Esophagus squamous epithelium (tissue), 5 donors: ENCODE data around the gene CDH8. TPM values are rescaled to one million over a fixed set of nuclear protein-coding genes. Genes with fewer than 3 reads are reported as not detected.

ENCODE experiments used
- DNase-seq: peaks from one replicate; lab custom pipeline; 2025; lab: John Stamatoyannopoulos, UW
- H3K27ac ChIP-seq, 4 donors: fragments of 200-600 bp; sonication (generic); one replicate each; pipeline ENCODE4 v1.5.1; 2016 to 2019; ENCODE audit warnings: mild to moderate bottlenecking in 1 of 4
- H3K27me3 ChIP-seq, 4 donors: fragments of 200-600 bp; sonication (generic); 1 replicate in 3 of 4; 2 replicates in 1 of 4; pipeline versions ENCODE4 v1.5.1 to v1.6.0; 2017 to 2021; ENCODE audit warnings: antibody characterized with exemption in 1 of 4
- H3K36me3 ChIP-seq, 3 donors: fragments of 200-600 bp; sonication (generic); one replicate each; pipeline ENCODE4 v1.5.1; 2016 to 2019
- H3K4me1 ChIP-seq, 3 donors: fragments of 200-600 bp; sonication (generic); one replicate each; pipeline ENCODE4 v1.5.1; 2017 to 2019
- H3K4me3 ChIP-seq, 4 donors: fragments of 200-600 bp; sonication (generic); 1 replicate in 3 of 4; 2 replicates in 1 of 4; pipeline ENCODE4 v1.5.1; 2016 to 2019; ENCODE audit warnings: mild to moderate bottlenecking in 2 of 4, moderate library complexity in 1 of 4
- H3K9me3 ChIP-seq, 3 donors: fragments of 200-600 bp; sonication (generic); one replicate each; pipeline ENCODE4 v1.5.1; 2016 to 2019
- POLR2A ChIP-seq, 4 donors: fragments of 450-650 bp; IDR thresholded peaks; one replicate each; pipeline ENCODE4 v1.6.1; 2017; ENCODE audit warnings: antibody characterized with exemption in 4 of 4, mild to moderate bottlenecking in 4 of 4, moderate library complexity in 3 of 4
- WGBS, 2 donors: methylation state at CpG; one replicate each; pipeline ENCODE4 v1.1.5; 2018; 5-methylcytosine and 5-hydroxymethylcytosine counted together
- intact Hi-C: fragments of 100-400 bp; cut with DNase I; formaldehyde crosslinking; loops from one replicate; pipeline ENCODE4 v1.15.0; 2022
- total RNA-seq, 4 donors: library from RNA; depleted of rRNA; stranded (reverse); fragments of >200 nt; gene quantifications; one replicate each; pipeline ENCODE4 v1.1.0, GENCODE V29; 2016
- TF ChIP-seq, protein P1 (sequence below), 6 experiments: fragments of 450-650 bp in 4 of 6; fragments of 200-600 bp in 2 of 6; sonication (generic) in 2 of 6; IDR thresholded peaks; one replicate each; pipeline ENCODE4 v1.5.1; 2016 to 2019; ENCODE audit warnings: antibody characterized with exemption in 6 of 6, mild to moderate bottlenecking in 4 of 6, moderate library complexity in 4 of 6
- donor health status: DM: yes; HTN: yes; CAD: no.

The CDH8 gene
- total RNA-seq, 4 donors from 2014 or later: 0.27 to 1.8 (median 0.81) TPM

DNA sequence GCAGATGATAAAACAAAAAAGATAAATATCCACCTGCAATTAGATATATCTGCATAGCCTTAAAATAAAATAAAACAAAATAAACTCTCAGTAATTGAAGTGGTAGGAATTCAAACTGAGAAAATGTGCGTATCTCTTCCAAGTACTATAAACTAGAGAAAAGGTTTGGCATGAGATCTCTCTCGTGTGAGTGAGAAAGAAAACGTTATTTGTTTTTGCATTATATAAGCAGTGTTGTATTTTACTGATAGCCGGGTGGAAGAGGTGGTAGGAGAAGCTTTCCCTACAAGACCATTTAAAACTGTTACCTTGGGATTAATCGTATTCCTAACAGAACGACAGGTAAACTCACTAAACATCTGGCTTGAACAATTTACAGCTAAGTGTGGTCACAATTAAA is 15.6 kb downstream of the CDH8 start:
- H3K4me3 ChIP-seq: no peak overlapping the region
- no peak overlapping the region for H3K27ac ChIP-seq
- H3K27me3 ChIP-seq: no peaks in the 10 kb centered on the region
- DNase-seq: no peak
- 52 to 62% methylated on average over 6 of the region's 6 CpGs for WGBS, 2 donors
- H3K36me3 ChIP-seq: no peaks in the 10 kb centered on the region
- TF ChIP-seq, protein P1, sequence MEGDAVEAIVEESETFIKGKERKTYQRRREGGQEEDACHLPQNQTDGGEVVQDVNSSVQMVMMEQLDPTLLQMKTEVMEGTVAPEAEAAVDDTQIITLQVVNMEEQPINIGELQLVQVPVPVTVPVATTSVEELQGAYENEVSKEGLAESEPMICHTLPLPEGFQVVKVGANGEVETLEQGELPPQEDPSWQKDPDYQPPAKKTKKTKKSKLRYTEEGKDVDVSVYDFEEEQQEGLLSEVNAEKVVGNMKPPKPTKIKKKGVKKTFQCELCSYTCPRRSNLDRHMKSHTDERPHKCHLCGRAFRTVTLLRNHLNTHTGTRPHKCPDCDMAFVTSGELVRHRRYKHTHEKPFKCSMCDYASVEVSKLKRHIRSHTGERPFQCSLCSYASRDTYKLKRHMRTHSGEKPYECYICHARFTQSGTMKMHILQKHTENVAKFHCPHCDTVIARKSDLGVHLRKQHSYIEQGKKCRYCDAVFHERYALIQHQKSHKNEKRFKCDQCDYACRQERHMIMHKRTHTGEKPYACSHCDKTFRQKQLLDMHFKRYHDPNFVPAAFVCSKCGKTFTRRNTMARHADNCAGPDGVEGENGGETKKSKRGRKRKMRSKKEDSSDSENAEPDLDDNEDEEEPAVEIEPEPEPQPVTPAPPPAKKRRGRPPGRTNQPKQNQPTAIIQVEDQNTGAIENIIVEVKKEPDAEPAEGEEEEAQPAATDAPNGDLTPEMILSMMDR (IDR thresholded peaks at IDR 0.05): no peak
- TF ChIP-seq POLR2A (IDR thresholded peaks at IDR 0.05): no peak
- intact Hi-C loops: no loop called here
- no peaks in the 10 kb centered on the region for H3K4me1 ChIP-seq
- H3K9me3 ChIP-seq: no peaks in the 10 kb centered on the region

DNA sequence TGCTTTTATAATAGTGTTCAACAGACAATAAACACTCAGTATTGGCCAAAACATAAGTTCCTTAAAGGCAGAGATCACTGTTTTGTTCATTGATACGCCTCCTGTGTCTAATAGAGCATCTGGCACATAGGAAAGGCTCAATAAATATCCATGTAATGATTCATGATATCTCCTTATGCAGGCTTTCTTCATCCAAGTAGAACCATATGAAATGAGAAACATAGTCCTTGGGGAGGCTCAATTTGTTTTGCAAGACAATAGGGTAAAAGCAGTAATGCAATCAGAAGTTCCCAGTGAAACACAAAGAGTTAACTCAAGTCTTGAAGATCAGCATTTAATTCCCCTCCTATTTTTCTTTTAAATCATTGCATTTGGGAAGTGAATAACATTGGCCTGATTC is 16.4 kb downstream of the CDH8 start:
- WGBS, 2 donors: 52 to 67% methylated on average over 1 of the region's 1 CpG
- no peak for DNase-seq
- TF ChIP-seq, protein P1 (IDR thresholded peaks at IDR 0.05): no peak
- no peak for TF ChIP-seq POLR2A (IDR thresholded peaks at IDR 0.05)
- Histone ChIP-seq H3K9me3 (no peaks in the 10 kb centered on the region), H3K27ac (no peak overlapping the region), H3K27me3 (no peaks in the 10 kb centered on the region), H3K36me3 (no peaks in the 10 kb centered on the region), H3K4me3 (no peak overlapping the region), H3K4me1 (no peaks in the 10 kb centered on the region)
- intact Hi-C loops: no loop called here

DNA sequence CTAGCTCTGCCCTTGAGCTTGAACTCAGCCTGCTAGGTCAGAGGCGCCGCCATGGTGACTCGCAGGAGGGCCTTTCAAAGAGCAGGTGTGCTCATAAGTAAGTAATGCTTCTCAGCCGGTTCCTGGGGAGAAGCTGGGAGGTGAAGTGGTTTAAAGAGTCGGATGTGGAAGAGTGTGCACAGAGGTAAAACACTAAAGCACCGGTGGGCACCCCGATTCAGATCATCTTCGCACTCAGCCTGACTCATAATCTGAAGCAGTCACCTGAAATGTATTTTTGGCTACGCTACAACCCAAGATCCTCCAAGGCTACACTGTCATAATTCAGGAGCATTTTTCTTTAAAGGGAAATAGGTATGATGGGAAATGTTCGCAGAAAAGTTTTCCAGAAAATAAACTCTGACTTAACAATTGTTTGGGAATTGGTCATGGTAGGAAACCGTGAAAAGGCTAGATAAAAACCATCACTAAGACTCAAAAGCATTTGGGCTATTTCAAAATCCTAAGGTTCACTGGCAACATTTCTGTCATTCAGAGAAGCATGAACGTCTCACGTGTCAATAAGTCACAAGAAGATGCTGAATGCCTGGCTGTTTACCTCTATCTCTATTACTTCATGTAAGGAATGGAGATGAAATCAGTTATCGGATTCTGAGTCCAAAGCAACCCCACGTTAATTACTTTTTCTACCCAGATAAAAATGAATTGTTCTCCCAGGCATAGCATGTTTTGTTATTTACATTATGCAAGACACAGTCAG is 17.8 kb downstream of the CDH8 start:
- WGBS, 2 donors: 69 to 81% methylated on average over 12 to 15 of the region's 15 CpGs
- Histone ChIP-seq H3K27ac (no peak overlapping the region), H3K4me3 (no peak overlapping the region), H3K4me1 (no peaks in the 10 kb centered on the region), H3K36me3 (no peaks in the 10 kb centered on the region), H3K9me3 (no peaks in the 10 kb centered on the region), H3K27me3 (no peaks in the 10 kb centered on the region)
- intact Hi-C loops: no loop called here
- TF ChIP-seq, protein P1 (IDR thresholded peaks at IDR 0.05): no peak
- TF ChIP-seq POLR2A (IDR thresholded peaks at IDR 0.05): no peak
- no peak for DNase-seq

DNA sequence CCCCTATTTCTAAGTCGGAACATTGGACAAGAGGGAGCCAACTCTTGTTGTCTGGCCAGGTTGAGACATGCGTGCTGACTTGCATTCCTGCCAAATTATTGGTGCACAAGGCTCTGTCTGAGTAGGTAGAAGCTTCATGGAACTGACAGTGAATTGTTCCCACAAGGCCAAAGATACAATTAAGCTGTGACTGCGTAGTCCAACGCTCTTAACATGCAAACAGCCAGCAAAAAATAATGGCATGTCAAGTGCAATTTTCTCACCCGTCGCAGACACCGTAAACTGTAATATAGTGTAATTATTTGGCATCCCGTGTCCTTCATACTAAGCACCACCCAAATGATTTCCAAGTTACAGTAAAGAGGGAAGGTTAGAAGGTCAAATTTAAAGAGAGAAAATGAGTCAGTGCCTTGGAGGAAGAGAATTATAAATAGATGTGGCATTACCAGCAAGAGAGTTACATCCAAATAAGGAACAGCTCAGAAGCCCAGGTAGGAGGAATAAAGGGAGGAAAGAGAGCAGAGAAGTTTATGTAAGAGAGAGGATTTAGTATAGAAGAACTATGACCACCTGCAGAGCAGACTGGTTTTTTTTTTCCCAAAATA is 21.8 kb downstream of the CDH8 start:
- H3K27ac ChIP-seq: no peak overlapping the region
- 39 to 51% methylated on average over 8 of the region's 8 CpGs for WGBS, 2 donors
- no peak overlapping the region for H3K4me3 ChIP-seq
- TF ChIP-seq, protein P1 (IDR thresholded peaks at IDR 0.05): no peak
- no peak for TF ChIP-seq POLR2A (IDR thresholded peaks at IDR 0.05)
- H3K4me1 ChIP-seq: no peaks in the 10 kb centered on the region
- H3K36me3 ChIP-seq: no peaks in the 10 kb centered on the region
- no peaks in the 10 kb centered on the region for H3K27me3 ChIP-seq
- no peaks in the 10 kb centered on the region for H3K9me3 ChIP-seq
- intact Hi-C loops: no loop called here
- no peak for DNase-seq

DNA sequence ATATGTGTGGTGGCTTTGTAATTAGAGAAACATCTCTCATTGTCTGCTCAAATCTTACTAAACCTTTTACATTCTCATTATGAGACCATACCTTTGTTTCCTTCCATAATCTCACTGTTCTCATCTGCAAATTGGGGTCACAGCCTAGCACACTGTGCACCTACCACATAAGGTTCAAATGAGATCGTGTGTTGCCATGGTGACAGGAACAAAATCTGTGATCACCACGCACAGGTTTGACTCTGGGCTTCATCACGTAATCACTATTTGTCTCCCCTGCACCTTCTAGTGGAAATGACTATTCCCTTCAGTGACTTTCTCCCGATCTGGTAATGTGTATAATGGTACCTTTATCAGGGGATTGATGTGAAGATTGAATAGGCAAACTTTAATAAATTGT is 26.1 kb downstream of the CDH8 start:
- TF ChIP-seq, protein P1 (IDR thresholded peaks at IDR 0.05): no peak
- TF ChIP-seq POLR2A (IDR thresholded peaks at IDR 0.05): no peak
- Histone ChIP-seq H3K4me3 (no peak overlapping the region), H3K27ac (no peak overlapping the region), H3K27me3 (no peaks in the 10 kb centered on the region), H3K36me3 (no peaks in the 10 kb centered on the region), H3K9me3 (no peaks in the 10 kb centered on the region), H3K4me1 (no peaks in the 10 kb centered on the region)
- 69 to 75% methylated on average over 4 of the region's 4 CpGs for WGBS, 2 donors
- DNase-seq: no peak
- intact Hi-C loops: no loop called here
